GM04504 (cell line): ENCODE measurements around the gene TPK1.
"Not testable (repeated sequence)": the region's sequence is repeated elsewhere in the genome, so short reads cannot be mapped to it uniquely, and the experiment has no call there.

Experiments
- DNase-seq: peaks from one replicate; pipeline ENCODE4 v3.0.0-alpha.2; 2012; ENCODE audit warnings: low read depth

Gene TPK1

GRCh38 chr7:144474800-144475615 is 360.8 kb downstream of the TPK1 start:
- DNase-seq: no peak

GRCh38 chr7:144474363-144474762 is 361.5 kb downstream of the TPK1 start:
- DNase-seq: no peak

GRCh38 chr7:144473908-144474307 is 361.9 kb downstream of the TPK1 start:
- no peak for DNase-seq

GRCh38 chr7:144470078-144470477 is 365.8 kb downstream of the TPK1 start:
- no peak for DNase-seq

GRCh38 chr7:144468990-144469732 is 366.7 kb downstream of the TPK1 start:
- no peak for DNase-seq

- DNase-seq: no peak
Observed at GRCh38 chr7:144459635-144460034, 376.2 kb downstream of the TPK1 start.

GRCh38 chr7:144455040-144455404 is 380.8 kb downstream of the TPK1 start:
- no peak for DNase-seq

GRCh38 chr7:144454256-144455039 is 381.4 kb downstream of the TPK1 start:
- DNase-seq: no peak

GRCh38 chr7:144452064-144452463 is 383.8 kb downstream of the TPK1 start:
- no peak for DNase-seq

GRCh38 chr7:144445590-144445989 is 390.3 kb downstream of the TPK1 start:
- no peak for DNase-seq

GRCh38 chr7:144439717-144440205 is 396.1 kb downstream of the TPK1 start:
- DNase-seq: no peak

GRCh38 chr7:144438759-144439158 is 397.1 kb downstream of the TPK1 start:
- DNase-seq: no peak

GRCh38 chr7:144437370-144438191 is 398.3 kb downstream of the TPK1 start:
- DNase-seq: peak; percentile 26

GRCh38 chr7:144436500-144436899 is 399.4 kb downstream of the TPK1 start:
- DNase-seq: no peak

GRCh38 chr7:144428431-144428830 is 407.4 kb downstream of the TPK1 start:
- no peak for DNase-seq

GRCh38 chr7:144427539-144427938 is 408.3 kb downstream of the TPK1 start:
- not testable (repeated sequence) for DNase-seq

GRCh38 chr7:144418931-144419330 is 416.9 kb downstream of the TPK1 start:
- DNase-seq: not testable (repeated sequence)

GRCh38 chr7:144416341-144416740 is 419.5 kb downstream of the TPK1 start:
- no peak for DNase-seq

GRCh38 chr7:144415858-144416257 is 420.0 kb downstream of the TPK1 start:
- DNase-seq: no peak

- DNase-seq: no peak
Observed at GRCh38 chr7:144414815-144415214, 421.0 kb downstream of the TPK1 start.

GRCh38 chr7:144410441-144410840 is 425.4 kb downstream of the TPK1 start:
- DNase-seq: no peak

- no peak for DNase-seq
Observed at GRCh38 chr7:144408121-144408520, 427.7 kb downstream of the TPK1 start.
